ENCODE results near the gene DCLK1.

- TF ChIP-seq CTCF (conservative IDR thresholded peaks at IDR 0.05 in 1 of 2, IDR thresholded peaks at IDR 0.05 in 1 of 2; ENCODE audit: low read depth in 1 of 2, low read length in 2 of 2) (no peak), EZH2 (IDR thresholded peaks at IDR 0.05; ENCODE audit: low read length, missing control alignments) (no peak)
These were observed 62.6 kb downstream of the DCLK1 start for GRCh38 chr13:36068566-36068965.
